8988T (cell line): Measurements from ENCODE around the gene KRTAP10-5.
"Not testable (repeated sequence)": the region's sequence is repeated elsewhere in the genome, so short reads cannot be mapped to it uniquely, and the experiment has no call there.

Source experiments
- DNase-seq: peaks from one replicate; pipeline ENCODE4 v3.0.0; 2011

Gene KRTAP10-5

GRCh38 chr21:44568667-44569556, 11.5 kb downstream of the KRTAP10-5 start:
- no peak for DNase-seq

GRCh38 chr21:44568261-44568660, 12.1 kb downstream of the KRTAP10-5 start:
- DNase-seq, result no peak

- no peak for DNase-seq
Measured at GRCh38 chr21:44567481-44568171, 12.8 kb downstream of the KRTAP10-5 start.

GRCh38 chr21:44566403-44566802, 14.0 kb downstream of the KRTAP10-5 start:
- no peak for DNase-seq

- no peak for DNase-seq
Measured at GRCh38 chr21:44564886-44565598, 15.4 kb downstream of the KRTAP10-5 start.

GRCh38 chr21:44564099-44564498, 16.3 kb downstream of the KRTAP10-5 start:
- no peak for DNase-seq

GRCh38 chr21:44558695-44559094, 21.7 kb downstream of the KRTAP10-5 start, which contains the start of gene KRTAP10-3:
Gene KRTAP10-3 (minus strand): TSS chr21:44558795. CDS start chr21:44558715, 80 bp downstream.
- no peak for DNase-seq

GRCh38 chr21:44558329-44558675, 22.1 kb downstream of the KRTAP10-5 start:
- DNase-seq, result not testable (repeated sequence)

- no peak for DNase-seq
Measured at GRCh38 chr21:44557491-44558328, 22.7 kb downstream of the KRTAP10-5 start.

GRCh38 chr21:44556879-44557278, 23.5 kb downstream of the KRTAP10-5 start:
- DNase-seq, result no peak

- no peak for DNase-seq
Measured at GRCh38 chr21:44555200-44555875, 25.1 kb downstream of the KRTAP10-5 start.

GRCh38 chr21:44552681-44553080, 27.7 kb downstream of the KRTAP10-5 start:
- no peak for DNase-seq

GRCh38 chr21:44552136-44552535, 28.3 kb downstream of the KRTAP10-5 start:
- no peak for DNase-seq

GRCh38 chr21:44551340-44551961, 29.0 kb downstream of the KRTAP10-5 start, which contains the start of gene KRTAP10-2:
Gene KRTAP10-2 (minus strand): TSS chr21:44551505. CDS start chr21:44551458, 47 bp downstream.
- no peak for DNase-seq

GRCh38 chr21:44550807-44551206, 29.6 kb downstream of the KRTAP10-5 start:
- no peak for DNase-seq

GRCh38 chr21:44550285-44550684, 30.1 kb downstream of the KRTAP10-5 start:
- not testable (repeated sequence) for DNase-seq

- no peak for DNase-seq
Measured at GRCh38 chr21:44549525-44550211, 30.7 kb downstream of the KRTAP10-5 start.

GRCh38 chr21:44548922-44549321, 31.5 kb downstream of the KRTAP10-5 start:
- no peak for DNase-seq

GRCh38 chr21:44548381-44548780, 32.0 kb downstream of the KRTAP10-5 start:
- no peak for DNase-seq

- no peak for DNase-seq
Measured at GRCh38 chr21:44547656-44548331, 32.6 kb downstream of the KRTAP10-5 start.
